ENCODE measurements around the gene GSG1L.

DNA sequence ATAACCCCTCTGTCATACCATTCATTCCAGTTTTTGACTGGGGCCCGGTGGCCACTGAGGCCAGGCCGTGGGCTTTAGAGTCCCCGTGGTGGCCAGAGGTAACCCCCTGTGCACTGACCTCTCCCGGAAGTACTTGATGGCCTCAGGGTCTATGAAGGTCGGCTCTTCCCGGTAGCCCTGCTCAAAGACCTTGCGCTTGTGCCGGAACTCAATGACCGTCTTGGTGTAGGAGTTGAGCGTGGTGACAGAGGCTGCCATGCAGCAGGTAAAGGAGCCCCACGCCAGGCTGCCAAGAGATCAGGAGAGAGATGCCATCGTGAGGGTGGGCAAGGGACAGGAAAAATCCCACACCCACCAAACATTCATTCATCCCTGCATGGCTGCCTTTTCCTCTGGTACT lies 234.8 kb downstream of the GSG1L start:
- no peak for TF ChIP-seq POLR2A (IDR thresholded peaks at IDR 0.05; ENCODE audit: extremely low read depth, insufficient read length)
- TF ChIP-seq, protein P1, sequence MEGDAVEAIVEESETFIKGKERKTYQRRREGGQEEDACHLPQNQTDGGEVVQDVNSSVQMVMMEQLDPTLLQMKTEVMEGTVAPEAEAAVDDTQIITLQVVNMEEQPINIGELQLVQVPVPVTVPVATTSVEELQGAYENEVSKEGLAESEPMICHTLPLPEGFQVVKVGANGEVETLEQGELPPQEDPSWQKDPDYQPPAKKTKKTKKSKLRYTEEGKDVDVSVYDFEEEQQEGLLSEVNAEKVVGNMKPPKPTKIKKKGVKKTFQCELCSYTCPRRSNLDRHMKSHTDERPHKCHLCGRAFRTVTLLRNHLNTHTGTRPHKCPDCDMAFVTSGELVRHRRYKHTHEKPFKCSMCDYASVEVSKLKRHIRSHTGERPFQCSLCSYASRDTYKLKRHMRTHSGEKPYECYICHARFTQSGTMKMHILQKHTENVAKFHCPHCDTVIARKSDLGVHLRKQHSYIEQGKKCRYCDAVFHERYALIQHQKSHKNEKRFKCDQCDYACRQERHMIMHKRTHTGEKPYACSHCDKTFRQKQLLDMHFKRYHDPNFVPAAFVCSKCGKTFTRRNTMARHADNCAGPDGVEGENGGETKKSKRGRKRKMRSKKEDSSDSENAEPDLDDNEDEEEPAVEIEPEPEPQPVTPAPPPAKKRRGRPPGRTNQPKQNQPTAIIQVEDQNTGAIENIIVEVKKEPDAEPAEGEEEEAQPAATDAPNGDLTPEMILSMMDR (IDR thresholded peaks at IDR 0.05; ENCODE audit: low read depth, low read length), result no peak

Measured in NB4 (cell line).